GF-D8 (cell line): ENCODE measurements around the gene SLC41A1.

Source experiments
- DNase-seq: peaks from one replicate; lab custom pipeline; 2025; lab: John Stamatoyannopoulos, UW

The SLC41A1 gene

GRCh38 chr1:205822397-205822796, 9.4 kb upstream of the SLC41A1 start:
- DNase-seq = no peak

- no peak for DNase-seq
These were observed 5.0 kb upstream of the SLC41A1 start for GRCh38 chr1:205817988-205818387.

- no peak for DNase-seq
These were observed 4.4 kb upstream of the SLC41A1 start for GRCh38 chr1:205817364-205817763.

DNA sequence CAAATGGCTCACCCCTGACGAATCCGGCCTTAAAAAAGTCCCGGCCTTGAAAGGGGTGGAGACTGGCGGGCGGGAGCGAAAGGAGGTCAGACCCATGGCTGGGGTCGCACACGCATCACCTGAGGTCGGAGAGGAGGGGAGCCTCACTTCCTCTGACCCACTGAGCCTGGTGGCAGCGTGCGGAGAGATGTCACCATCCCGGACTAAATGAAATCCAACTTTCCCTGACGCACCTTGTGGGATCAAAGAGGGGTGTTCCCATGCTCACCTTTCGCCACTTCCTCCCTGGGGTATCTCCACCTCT, 709 bp upstream of the SLC41A1 start:
- DNase-seq = no peak

GRCh38 chr1:205812271-205812877, 624 bp downstream of the SLC41A1 start:
- no peak for DNase-seq

- DNase-seq = no peak
These were observed 1.3 kb downstream of the SLC41A1 start for GRCh38 chr1:205811660-205812059.

GRCh38 chr1:205810448-205811157, 2.4 kb downstream of the SLC41A1 start:
- no peak for DNase-seq

GRCh38 chr1:205809942-205810345, 3.1 kb downstream of the SLC41A1 start:
- no peak for DNase-seq

GRCh38 chr1:205809469-205809868, 3.5 kb downstream of the SLC41A1 start:
- no peak for DNase-seq

DNA sequence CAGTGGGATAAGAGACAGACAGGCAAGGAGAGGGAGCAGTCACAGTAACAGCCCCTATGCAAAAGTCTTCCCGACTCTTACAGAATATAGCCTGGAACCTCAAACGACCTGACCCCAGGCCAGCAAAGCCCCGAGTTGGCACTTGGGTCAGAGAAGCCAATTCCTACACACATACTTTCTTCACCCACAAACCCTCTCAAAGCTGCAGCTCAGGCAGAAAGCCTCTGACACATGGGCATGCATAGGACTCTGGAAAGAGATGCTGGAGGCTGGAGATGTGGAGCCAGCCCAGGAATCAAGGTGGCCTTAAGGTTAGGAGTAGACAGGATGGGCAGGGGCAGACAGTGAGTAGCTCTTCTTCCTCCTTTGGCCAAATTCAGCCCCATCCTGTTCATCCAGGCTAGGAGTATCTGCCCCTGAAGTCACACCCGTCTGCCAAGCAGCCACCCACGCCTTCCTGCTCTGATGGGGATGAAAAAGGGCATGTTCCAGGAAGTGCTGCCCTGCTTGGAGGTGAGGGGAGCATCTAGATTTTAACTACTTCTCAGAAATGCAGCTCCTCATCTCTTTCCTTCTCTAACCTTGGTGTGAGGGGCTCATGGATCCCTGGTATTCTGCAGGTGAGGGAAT, 7.8 kb downstream of the SLC41A1 start:
- no peak for DNase-seq

DNA sequence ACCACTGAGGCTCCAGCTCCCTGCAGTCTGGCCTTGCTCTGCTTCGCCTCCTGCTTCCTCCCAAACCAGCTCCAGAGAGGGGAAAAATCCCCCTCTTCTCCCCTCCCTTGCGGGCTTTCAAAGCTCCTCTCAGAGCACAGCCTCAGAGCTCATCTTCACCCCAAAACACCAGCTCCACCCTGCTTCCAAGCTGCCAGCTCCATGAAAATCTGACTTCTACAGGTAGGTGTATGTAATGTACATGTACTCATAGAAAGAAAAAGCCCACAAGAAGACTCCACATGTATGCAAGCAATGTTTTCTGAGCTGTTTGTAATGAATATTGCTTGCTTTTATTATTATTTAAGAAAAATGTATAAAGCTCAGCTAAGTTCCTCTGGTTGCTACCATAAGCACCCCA, 8.4 kb downstream of the SLC41A1 start:
- DNase-seq = no peak

DNA sequence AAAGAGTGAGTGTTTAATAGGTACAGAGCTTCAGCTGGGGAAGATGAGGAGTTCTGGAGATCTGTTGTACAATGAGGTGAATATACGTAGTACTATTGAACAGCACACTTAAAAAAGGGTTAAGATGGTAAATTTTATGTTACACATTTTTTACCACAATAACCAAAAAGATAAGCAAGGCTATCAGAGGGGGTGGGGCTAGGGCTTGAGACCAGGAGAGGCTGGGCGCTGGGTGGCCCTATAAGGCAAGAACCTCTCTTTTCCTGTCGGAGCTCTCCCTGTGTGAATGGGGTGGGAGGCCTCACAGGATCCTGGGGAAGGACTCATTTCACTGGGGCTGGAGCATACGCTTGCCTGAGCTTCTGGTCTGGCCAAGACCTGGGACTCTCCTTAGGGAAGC, 9.0 kb downstream of the SLC41A1 start:
- DNase-seq = no peak

DNA sequence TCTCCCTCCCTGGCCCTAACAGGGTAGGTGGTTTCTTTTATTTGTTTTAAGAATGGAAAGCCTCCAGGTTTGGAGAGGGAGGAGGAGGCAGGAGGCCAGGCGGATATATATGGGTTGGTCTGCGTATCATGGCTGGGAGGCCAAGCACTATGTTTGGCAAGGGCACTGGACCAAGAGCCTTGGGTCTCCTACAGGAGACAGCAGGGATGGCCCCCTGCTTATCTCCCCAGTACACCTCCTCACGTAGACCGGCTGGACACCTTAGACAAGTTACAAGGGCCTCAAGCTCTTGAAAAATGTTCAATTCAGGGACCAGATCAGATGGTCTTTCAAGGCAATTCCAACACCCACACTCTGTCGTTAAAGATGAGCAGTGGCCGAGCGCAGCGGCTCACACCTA, 10.9 kb downstream of the SLC41A1 start:
- no peak for DNase-seq

GRCh38 chr1:205800981-205801703, 11.9 kb downstream of the SLC41A1 start:
- no peak for DNase-seq

GRCh38 chr1:205800427-205800826, 12.6 kb downstream of the SLC41A1 start:
- no peak for DNase-seq

DNA sequence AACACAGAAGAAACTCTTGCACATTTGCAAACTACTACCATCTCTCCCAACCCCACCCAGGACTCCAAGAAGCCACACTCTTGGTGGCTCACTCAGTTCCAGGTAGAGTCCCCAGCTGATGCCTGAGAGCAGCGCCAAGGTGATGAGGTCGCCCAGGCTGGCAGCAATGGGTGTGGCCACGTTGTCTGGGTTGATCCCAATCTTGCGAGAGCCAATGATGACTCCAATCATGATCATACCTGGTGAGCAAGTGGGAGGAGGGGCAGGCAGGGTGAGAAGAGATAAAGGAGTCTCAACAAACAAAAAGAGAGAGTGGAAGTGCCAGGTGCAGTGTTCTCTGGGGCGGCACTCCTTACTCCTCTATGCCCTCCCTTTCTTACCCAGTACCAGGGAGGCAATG, 14.4 kb downstream of the SLC41A1 start:
- no peak for DNase-seq

GRCh38 chr1:205797168-205797567, 15.8 kb downstream of the SLC41A1 start:
- DNase-seq = no peak

- DNase-seq = no peak
These were observed 18.8 kb downstream of the SLC41A1 start for GRCh38 chr1:205794011-205794730.

GRCh38 chr1:205792961-205793673, 19.9 kb downstream of the SLC41A1 start:
- DNase-seq = no peak

- DNase-seq = no peak
These were observed 20.5 kb downstream of the SLC41A1 start for GRCh38 chr1:205792481-205792881.

GRCh38 chr1:205791568-205792180, 21.3 kb downstream of the SLC41A1 start:
- no peak for DNase-seq
